H9 (cell line): Measurements from ENCODE around the gene SHC1. TPM values are rescaled to one million over a fixed set of nuclear protein-coding genes. Genes with fewer than 3 reads are reported as not detected.

Source experiments
- DNase-seq: peaks from one replicate; pipeline ENCODE4 v3.0.0-alpha.2; 2017
- H2AFZ ChIP-seq: one replicate; pipeline ENCODE4 v1.6.1; 2013; ENCODE audit warnings: mild to moderate bottlenecking, low read length, control low read depth, moderate library complexity
- H2AK5ac ChIP-seq: 2 replicates; pipeline ENCODE4 v1.6.1; 2013; ENCODE audit warnings: low read length, control low read depth, mixed read lengths; ENCODE audit not compliant: insufficient read length
- H2BK120ac ChIP-seq: one replicate; pipeline ENCODE4 v1.6.1; 2013; ENCODE audit warnings: low read depth, mild to moderate bottlenecking, low read length, control low read depth, inconsistent platforms; ENCODE audit not compliant: poor library complexity, severe bottlenecking
- H2BK12ac ChIP-seq: 2 replicates; pipeline ENCODE4 v1.6.1; 2013; ENCODE audit warnings: low read length, control low read depth, mixed read lengths, low read depth; ENCODE audit not compliant: insufficient read length
- H2BK15ac ChIP-seq: 2 replicates; pipeline ENCODE4 v1.6.1; 2013; ENCODE audit warnings: low read depth, low read length, control low read depth
- H2BK20ac ChIP-seq: one replicate; pipeline ENCODE4 v1.6.1; 2013; ENCODE audit warnings: low read depth, mild to moderate bottlenecking, low read length, control low read depth, inconsistent platforms; ENCODE audit not compliant: poor library complexity, severe bottlenecking
- H2BK5ac ChIP-seq: 2 replicates; pipeline ENCODE4 v1.6.1; 2013; ENCODE audit warnings: low read length, control low read depth, mixed read lengths; ENCODE audit not compliant: insufficient read length
- H3K14ac ChIP-seq: 2 replicates; pipeline ENCODE4 v1.6.1; 2013; ENCODE audit warnings: low read length, control low read depth; ENCODE audit not compliant: insufficient read depth
- H3K18ac ChIP-seq: 2 replicates; pipeline ENCODE4 v1.6.1; 2013; ENCODE audit warnings: low read depth, mild to moderate bottlenecking, mixed read lengths, low read length, control low read depth; ENCODE audit not compliant: insufficient read length
- H3K23ac ChIP-seq: 2 replicates; pipeline ENCODE4 v1.6.1; 2013; ENCODE audit warnings: low read length, control low read depth, mixed read lengths, low read depth; ENCODE audit not compliant: insufficient read length
- H3K23me2 ChIP-seq: 2 replicates; pipeline ENCODE4 v1.6.1; 2013; ENCODE audit warnings: low read depth, mild to moderate bottlenecking, mixed read lengths, low read length, control low read depth; ENCODE audit not compliant: insufficient read length, poor library complexity, severe bottlenecking
- H3K27ac ChIP-seq: 2 replicates; pipeline ENCODE4 v1.5.1; 2013; ENCODE audit warnings: low read length, control low read depth, mixed read lengths, low read depth; ENCODE audit not compliant: insufficient read length
- H3K27me3 ChIP-seq: 2 replicates; pipeline ENCODE4 v1.6.1; 2013; ENCODE audit warnings: low read length, control low read depth, inconsistent platforms; ENCODE audit not compliant: insufficient read depth
- H3K4ac ChIP-seq: 2 replicates; pipeline ENCODE4 v1.6.1; 2013; ENCODE audit warnings: low read depth, mild to moderate bottlenecking, control low read depth, inconsistent platforms, low read length, moderate library complexity
- H3K4me1 ChIP-seq: 2 replicates; pipeline ENCODE4 v1.6.1; 2013; ENCODE audit warnings: low read length, control low read depth, inconsistent platforms; ENCODE audit not compliant: insufficient read depth
- H3K4me2 ChIP-seq: 2 replicates; pipeline ENCODE4 v1.6.1; 2013; ENCODE audit warnings: low read length, control low read depth, mixed read lengths; ENCODE audit not compliant: insufficient read length, insufficient read depth
- H3K56ac ChIP-seq: 2 replicates; pipeline ENCODE4 v1.6.1; 2013; ENCODE audit warnings: low read depth, mild to moderate bottlenecking, mixed read lengths, low read length, control low read depth; ENCODE audit not compliant: insufficient read length
- H3K79me1 ChIP-seq: 2 replicates; pipeline ENCODE4 v1.6.1; 2013; ENCODE audit warnings: low read depth, mild to moderate bottlenecking, moderate library complexity, low read length, control low read depth, inconsistent platforms; ENCODE audit not compliant: insufficient read depth, poor library complexity, severe bottlenecking
- H3K79me2 ChIP-seq: 2 replicates; pipeline ENCODE4 v1.6.1; 2013; ENCODE audit warnings: low read length, control low read depth, inconsistent platforms; ENCODE audit not compliant: insufficient read depth
- H3K9ac ChIP-seq: 2 replicates; pipeline ENCODE4 v1.6.1; 2013; ENCODE audit warnings: low read length, control low read depth, mixed read lengths; ENCODE audit not compliant: insufficient read length; ENCODE audit errors: extremely low read depth
- H3K9me3 ChIP-seq: one replicate; pipeline ENCODE4 v1.6.1; 2013; ENCODE audit warnings: low read depth, low read length, inconsistent platforms; ENCODE audit not compliant: control insufficient read depth
- H3T11ph ChIP-seq: one replicate; pipeline ENCODE4 v1.6.1; 2013; ENCODE audit warnings: mild to moderate bottlenecking, low read length, control low read depth, inconsistent platforms
- H4K20me1 ChIP-seq: one replicate; pipeline ENCODE4 v1.6.1; 2013; ENCODE audit not compliant: control insufficient read depth, insufficient read length, insufficient read depth
- H4K5ac ChIP-seq: 2 replicates; pipeline ENCODE4 v1.6.1; 2013; ENCODE audit warnings: low read depth, mild to moderate bottlenecking, mixed read lengths, low read length, control low read depth; ENCODE audit not compliant: insufficient read length
- H4K8ac ChIP-seq: replicated peaks from 2 replicates; pipeline ENCODE4 v1.6.1; 2013; ENCODE audit warnings: low read length, control low read depth, mixed read lengths, low read depth; ENCODE audit not compliant: insufficient read length
- H4K91ac ChIP-seq: 2 replicates; pipeline ENCODE4 v1.6.1; 2013; ENCODE audit warnings: low read depth, mild to moderate bottlenecking, moderate library complexity, mixed read lengths, low read length, control low read depth; ENCODE audit not compliant: insufficient read length
- H3K27ac Mint-ChIP-seq, 3 experiments: 2 replicates in 2 of 3; 3 replicates in 1 of 3; pipeline ENCODE4 v1.8.0; 2020 to 2021; ENCODE audit warnings: mixed read lengths in 3 of 3, mild to moderate bottlenecking in 1 of 3, moderate library complexity in 1 of 3
- H3K27me3 Mint-ChIP-seq: 2 replicates; pipeline ENCODE4 v1.8.0; 2021; ENCODE audit warnings: low read depth, mild to moderate bottlenecking, moderate library complexity, mixed read lengths
- H3K36me3 Mint-ChIP-seq, 3 experiments: 2 replicates in 2 of 3; 3 replicates in 1 of 3; pipeline ENCODE4 v1.8.0; 2020 to 2021; ENCODE audit warnings: low read depth in 3 of 3, mixed read lengths in 3 of 3; ENCODE audit not compliant: insufficient read depth in 1 of 3
- H3K4me1 Mint-ChIP-seq, 2 experiments: 2 replicates each; pipeline ENCODE4 v1.8.0; 2020; ENCODE audit warnings: mixed read lengths in 2 of 2
- H3K4me3 Mint-ChIP-seq, 2 experiments: 2 replicates in 1 of 2; 3 replicates in 1 of 2; pipeline ENCODE4 v1.8.0; 2020 to 2021; ENCODE audit warnings: mild to moderate bottlenecking in 2 of 2, mixed read lengths in 2 of 2, moderate library complexity in 1 of 2
- H3K9me3 Mint-ChIP-seq, 2 experiments: 2 replicates in 1 of 2; 3 replicates in 1 of 2; pipeline ENCODE4 v1.8.0; 2020; ENCODE audit warnings: mild to moderate bottlenecking in 2 of 2, mixed read lengths in 2 of 2, moderate library complexity in 1 of 2
- WGBS: extraction: QIAGEN DNeasy Blood & Tissue Kit; methylation state at CpG from one replicate; pipeline ENCODE4 v1.1.7; 2013; ENCODE audit warnings: missing lambda C conversion rate, low lambda C conversion rate, mixed read lengths; ENCODE audit not compliant: insufficient read length; ENCODE audit errors: extremely low coverage; 5-methylcytosine and 5-hydroxymethylcytosine counted together
- total RNA-seq: library from RNA; stranded (reverse); gene quantifications from 2 replicates; pipeline ENCODE4 v1.2.1, GENCODE V29; 2021
- TF ChIP-seq, protein P1 (sequence below): fragments of 200-600 bp; sonication (generic); conservative IDR thresholded peaks from 3 replicates; pipeline ENCODE4 v1.8.0; 2021; ENCODE audit warnings: antibody characterized with exemption, mild to moderate bottlenecking

Gene SHC1
- total RNA-seq, 1 experiment from 2014 or later = 168 TPM

DNA sequence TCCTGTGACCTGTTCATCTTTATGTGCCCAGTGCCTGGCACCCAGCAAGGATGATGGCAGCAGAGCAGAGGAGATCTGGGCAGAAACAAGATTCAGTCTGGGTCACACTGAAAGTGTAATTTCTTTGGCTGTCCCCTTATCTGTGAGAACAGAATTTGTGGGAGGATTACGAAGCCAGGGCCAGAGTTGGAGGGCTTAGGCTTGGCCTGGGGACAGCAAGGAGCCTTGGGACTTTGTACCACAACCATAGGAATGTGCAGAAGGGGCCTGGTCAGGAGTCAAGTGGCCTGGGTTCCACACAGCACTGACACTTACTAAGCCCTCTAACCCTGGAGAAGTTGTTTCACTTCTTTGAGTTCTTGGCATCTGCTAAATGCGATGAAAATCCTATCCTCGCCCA, 46.9 kb downstream of the SHC1 start:
- Histone ChIP-seq H3K4me2 (no peak overlapping the region), H2AFZ (no peak overlapping the region), H2BK120ac (no peak overlapping the region), H3K4me1 (no peaks in the 10 kb centered on the region), H3K9me3 (no peaks in the 10 kb centered on the region), H3K27me3 (no peaks in the 10 kb centered on the region), H3K23me2 (no peaks in the 10 kb centered on the region), H3K79me2 (no peaks in the 10 kb centered on the region), H3K9ac (no peak overlapping the region), H4K8ac (no peak overlapping the region), H4K91ac (no peak overlapping the region), H2BK20ac (no peak overlapping the region), H3K23ac (no peak overlapping the region), H4K5ac (no peak overlapping the region), H2BK12ac (no peak overlapping the region), H2BK15ac (no peak overlapping the region), H3K27ac (no peak overlapping the region), H4K20me1 (no peaks in the 10 kb centered on the region), H3K56ac (no peak overlapping the region), H3K14ac (no peak overlapping the region), H3K79me1 (no peaks in the 10 kb centered on the region), H3K18ac (no peak overlapping the region), H3T11ph (no peak overlapping the region), H2AK5ac (no peak overlapping the region), H3K4ac (no peak overlapping the region), H2BK5ac (no peak overlapping the region)
- peaks cover 3 to 39% (median 25%) of the 10 kb centered on the region in 3 experiments; a peak in 6 of 7 replicates for H3K36me3 Mint-ChIP-seq
- no CpG with 5 or more reads among the region's 3 CpGs for WGBS
- H3K4me3 Mint-ChIP-seq = no peak overlapping the region
- no peaks in the 10 kb centered on the region for H3K27me3 Mint-ChIP-seq
- TF ChIP-seq, protein P1, sequence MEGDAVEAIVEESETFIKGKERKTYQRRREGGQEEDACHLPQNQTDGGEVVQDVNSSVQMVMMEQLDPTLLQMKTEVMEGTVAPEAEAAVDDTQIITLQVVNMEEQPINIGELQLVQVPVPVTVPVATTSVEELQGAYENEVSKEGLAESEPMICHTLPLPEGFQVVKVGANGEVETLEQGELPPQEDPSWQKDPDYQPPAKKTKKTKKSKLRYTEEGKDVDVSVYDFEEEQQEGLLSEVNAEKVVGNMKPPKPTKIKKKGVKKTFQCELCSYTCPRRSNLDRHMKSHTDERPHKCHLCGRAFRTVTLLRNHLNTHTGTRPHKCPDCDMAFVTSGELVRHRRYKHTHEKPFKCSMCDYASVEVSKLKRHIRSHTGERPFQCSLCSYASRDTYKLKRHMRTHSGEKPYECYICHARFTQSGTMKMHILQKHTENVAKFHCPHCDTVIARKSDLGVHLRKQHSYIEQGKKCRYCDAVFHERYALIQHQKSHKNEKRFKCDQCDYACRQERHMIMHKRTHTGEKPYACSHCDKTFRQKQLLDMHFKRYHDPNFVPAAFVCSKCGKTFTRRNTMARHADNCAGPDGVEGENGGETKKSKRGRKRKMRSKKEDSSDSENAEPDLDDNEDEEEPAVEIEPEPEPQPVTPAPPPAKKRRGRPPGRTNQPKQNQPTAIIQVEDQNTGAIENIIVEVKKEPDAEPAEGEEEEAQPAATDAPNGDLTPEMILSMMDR = no peak
- H3K27ac Mint-ChIP-seq = no peak overlapping the region
- DNase-seq = no peak
- H3K4me1 Mint-ChIP-seq = no peaks in the 10 kb centered on the region
- no peaks in the 10 kb centered on the region for H3K9me3 Mint-ChIP-seq
